ENCODE measurements around the gene TUBB2A. TPM values are rescaled to one million over a fixed set of nuclear protein-coding genes. Genes with fewer than 3 reads are reported as not detected.

The TUBB2A gene
- total RNA-seq (2022; extraction: Qiagen RNA extraction; ENCODE audit: low read depth), result 68.0 to 86.0 TPM (median 80.3 TPM) in 5 replicates

GRCh38 chr6:3157131-3157933 is at the start of gene TUBB2A:
Gene TUBB2A, minus strand, starts transcription at chr6:3157544. Its CDS starts 81 bp downstream, at chr6:3157463.

GRCh38 chr6:3118353-3119039 is 38.8 kb downstream of the TUBB2A start, which contains the start of gene BPHL:
Gene BPHL, plus strand, starts transcription at chr6:3118711. Its CDS starts 30 bp downstream, at chr6:3118741.

Other genes with a start within 250 kb of the TUBB2A start
- 138 to 153 TPM (median 144 TPM) in 5 replicates for gene SERPINB6, start 186.0 kb downstream of the TUBB2A start, total RNA-seq (2022; extraction: Qiagen RNA extraction; ENCODE audit: low read depth)
- gene NQO2, start 157.7 kb downstream of the TUBB2A start, total RNA-seq (2022; extraction: Qiagen RNA extraction; ENCODE audit: low read depth), result 66.7 to 88.7 TPM (median 81.9 TPM) in 5 replicates
- gene RIPK1, start 89.0 kb downstream of the TUBB2A start, total RNA-seq (2022; extraction: Qiagen RNA extraction; ENCODE audit: low read depth), result 12.1 to 14.9 TPM (median 12.9 TPM) in 5 replicates
- 18.4 to 25.7 TPM (median 23.5 TPM) in 5 replicates for gene BPHL, start 38.8 kb downstream of the TUBB2A start, total RNA-seq (2022; extraction: Qiagen RNA extraction; ENCODE audit: low read depth)
- 12.1 to 14.2 TPM (median 13.2 TPM) in 5 replicates for gene TUBB2B, start 70.1 kb upstream of the TUBB2A start, total RNA-seq (2022; extraction: Qiagen RNA extraction; ENCODE audit: low read depth)
- 21.8 to 27.0 TPM (median 26.4 TPM) in 5 replicates for gene PSMG4, start 101.4 kb upstream of the TUBB2A start, total RNA-seq (2022; extraction: Qiagen RNA extraction; ENCODE audit: low read depth)